A673 (cell line): ENCODE results near the gene SPTBN4. TPM values are rescaled to one million over a fixed set of nuclear protein-coding genes. Genes with fewer than 3 reads are reported as not detected.

Experiments
- BruUV-seq: library from RNA; stranded (reverse); fragments of 400-500 nt; replicated peaks from 2 replicates; lab custom pipeline; 2021; lab: Mats Ljungman, UMichigan
- CTCF ChIA-PET: fragments of 300-600 bp; sonication (Branson Sonifier 250); formaldehyde crosslinking; loops from one replicate; lab custom pipeline; 2022; ENCODE audit warnings: antibody characterized with exemption; lab: Charles Lee
- POLR2A ChIA-PET: fragments of 300-600 bp; sonication (Branson Sonifier 250); formaldehyde crosslinking; loops from one replicate; lab custom pipeline; 2022; ENCODE audit warnings: antibody characterized with exemption; ENCODE audit not compliant: low non-redundant PET; lab: Charles Lee
- DNase-seq: peaks from one replicate; pipeline ENCODE4 v3.0.0-alpha.2; 2015; ENCODE audit warnings: low spot score
- H3K27ac ChIP-seq: fragments of 200-600 bp; sonication (generic); 2 replicates; pipeline ENCODE4 v1.5.1; 2016; ENCODE audit warnings: mixed run types, low read depth, mild to moderate bottlenecking, mixed read lengths, antibody characterized with exemption, low read length; ENCODE audit not compliant: poor library complexity, severe bottlenecking
- H3K27me3 ChIP-seq: fragments of 200-600 bp; sonication (generic); replicated peaks from 2 replicates; pipeline ENCODE4 v1.6.1; 2017; ENCODE audit warnings: mixed run types, low read depth, mild to moderate bottlenecking, mixed read lengths, antibody characterized with exemption, low read length; ENCODE audit not compliant: insufficient read depth, poor library complexity
- H3K36me3 ChIP-seq: fragments of 200-600 bp; sonication (generic); 2 replicates; pipeline ENCODE4 v1.6.1; 2016; ENCODE audit warnings: mixed run types, mild to moderate bottlenecking, mixed read lengths, antibody characterized with exemption, low read length; ENCODE audit not compliant: insufficient read depth, poor library complexity, severe bottlenecking
- H3K4me1 ChIP-seq: fragments of 200-600 bp; sonication (generic); 2 replicates; pipeline ENCODE4 v1.6.1; 2017; ENCODE audit warnings: mixed run types, mild to moderate bottlenecking, mixed read lengths, antibody characterized with exemption, low read length; ENCODE audit not compliant: insufficient read depth, poor library complexity, severe bottlenecking
- H3K4me3 ChIP-seq: fragments of 200-600 bp; sonication (generic); 2 replicates; pipeline ENCODE4 v1.5.1; 2016; ENCODE audit warnings: low read depth, mixed run types, mild to moderate bottlenecking, mixed read lengths, low read length; ENCODE audit not compliant: poor library complexity, severe bottlenecking
- H3K9me3 ChIP-seq: fragments of 200-600 bp; sonication (generic); 2 replicates; pipeline ENCODE4 v1.6.1; 2016; ENCODE audit warnings: mixed run types, low read depth, mild to moderate bottlenecking, mixed read lengths, antibody characterized with exemption, low read length; ENCODE audit not compliant: poor library complexity, severe bottlenecking
- CTCF ChIP-seq: fragments of 300-800, 200-600 bp; sonication (generic); conservative IDR thresholded peaks from 2 replicates; pipeline ENCODE4 v1.5.1; 2017; ENCODE audit warnings: low read depth, mild to moderate bottlenecking, antibody characterized with exemption, low read length, moderate library complexity, mixed read lengths
- EZH2 ChIP-seq: fragments of 200-600 bp; sonication (generic); IDR thresholded peaks from 2 replicates; pipeline ENCODE4 v1.6.1; 2017; ENCODE audit warnings: borderline replicate concordance, low read depth, mild to moderate bottlenecking, mixed read lengths, antibody characterized with exemption, low read length; ENCODE audit not compliant: poor library complexity, severe bottlenecking
- intact Hi-C: fragments of 100-400 bp; cut with micrococcal nuclease; formaldehyde crosslinking; loops from one replicate; pipeline ENCODE4 v1.10.0; 2022; ENCODE audit not compliant: unreplicated experiment
- total RNA-seq: library from RNA; stranded (reverse); gene quantifications from 2 replicates; pipeline ENCODE4 v1.2.3, GENCODE V29; 2021

The SPTBN4 gene
- total RNA-seq, 1 experiment from 2014 or later: 0.43 TPM

DNA sequence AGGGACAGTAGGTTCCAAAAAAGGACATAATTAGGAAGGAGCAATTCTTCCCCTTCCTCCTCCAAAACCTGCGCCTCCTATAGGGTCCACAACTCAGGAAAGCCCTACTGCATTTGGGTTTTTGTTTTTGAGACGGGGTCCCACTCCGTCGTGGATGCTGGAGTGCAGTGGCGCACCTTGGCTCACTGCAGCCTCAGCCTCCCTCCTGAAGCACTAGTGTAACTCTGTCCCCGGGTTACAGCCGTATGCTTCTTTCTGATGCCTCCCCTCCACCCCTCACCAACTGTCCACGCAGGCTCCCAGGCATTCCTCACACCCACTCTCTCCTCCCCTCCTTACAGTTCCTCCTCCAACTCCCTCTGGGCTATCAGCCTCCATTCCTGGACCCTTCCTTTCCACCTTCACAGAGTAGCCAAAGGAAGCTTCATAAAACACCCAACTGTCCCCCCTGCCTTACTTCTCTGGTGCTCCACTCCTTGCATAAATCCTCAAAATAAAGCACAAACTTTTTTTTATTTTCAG lies 20.5 kb upstream of the SPTBN4 start:
- H3K4me3 ChIP-seq: no peak overlapping the region
- DNase-seq: no peak
- CTCF ChIA-PET: no interaction called here
- H3K27me3 ChIP-seq: no peaks in the 10 kb centered on the region
- intact Hi-C loops: no loop called here
- H3K9me3 ChIP-seq: no peaks in the 10 kb centered on the region
- BruUV-seq: no TSS peak
- H3K27ac ChIP-seq: no peak overlapping the region
- no peak for TF ChIP-seq CTCF
- no peak for TF ChIP-seq EZH2
- peaks cover 22% of the 10 kb centered on the region for H3K4me1 ChIP-seq
- POLR2A ChIA-PET: no interaction called here
- peaks cover 11% of the 10 kb centered on the region for H3K36me3 ChIP-seq

DNA sequence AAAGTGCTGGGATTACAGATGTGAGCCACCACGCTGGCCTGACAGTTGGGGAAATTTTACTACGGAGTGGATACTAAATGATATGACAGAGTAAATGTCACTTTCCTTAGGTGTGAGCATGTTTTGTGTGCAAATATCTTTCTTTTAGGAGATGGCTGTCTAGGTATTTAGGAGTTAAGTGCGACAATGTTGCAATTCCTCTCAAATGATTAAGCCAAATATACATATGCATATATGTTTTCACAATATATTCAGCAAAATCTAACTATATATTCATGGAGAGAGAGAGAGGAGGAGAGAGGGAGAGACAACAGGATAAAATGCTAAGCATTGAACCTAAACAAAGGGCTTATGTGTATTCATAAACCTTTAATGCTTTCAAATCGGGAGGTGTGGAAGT lies 17.3 kb upstream of the SPTBN4 start:
- Histone ChIP-seq H3K27me3 (no peaks in the 10 kb centered on the region), H3K4me1 (peaks cover 10% of the 10 kb centered on the region), H3K9me3 (no peaks in the 10 kb centered on the region), H3K36me3 (no peaks in the 10 kb centered on the region), H3K4me3 (no peak overlapping the region), H3K27ac (no peak overlapping the region)
- CTCF ChIA-PET: no interaction called here
- DNase-seq: no peak
- no TSS peak for BruUV-seq
- TF ChIP-seq CTCF: no peak
- no peak for TF ChIP-seq EZH2
- intact Hi-C loops: no loop called here
- POLR2A ChIA-PET: no interaction called here

DNA sequence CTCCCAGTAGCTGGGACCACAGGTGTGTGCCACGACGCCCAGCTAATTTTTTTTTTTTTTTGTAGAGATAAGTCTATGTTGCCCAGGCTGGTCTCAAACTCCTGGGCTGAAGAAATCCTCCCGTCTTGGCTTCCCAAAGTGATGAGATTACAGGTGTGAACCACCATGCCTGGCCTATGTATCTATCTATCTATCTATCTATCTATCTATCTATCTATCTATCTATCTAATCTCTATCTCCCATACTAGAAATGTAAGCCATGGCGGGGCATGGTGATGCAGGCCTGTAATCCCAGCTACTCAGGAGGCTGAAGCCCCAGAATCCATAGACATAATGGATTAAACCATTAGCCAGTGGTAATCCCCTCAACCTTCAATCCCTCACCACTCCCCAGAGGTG lies 16.1 kb upstream of the SPTBN4 start:
- H3K4me3 ChIP-seq: no peak overlapping the region
- TF ChIP-seq CTCF (no peak), EZH2 (no peak)
- peaks cover 1% of the 10 kb centered on the region for H3K4me1 ChIP-seq
- intact Hi-C loops: no loop called here
- no peaks in the 10 kb centered on the region for H3K36me3 ChIP-seq
- H3K27me3 ChIP-seq: no peaks in the 10 kb centered on the region
- DNase-seq: no peak
- H3K9me3 ChIP-seq: no peaks in the 10 kb centered on the region
- ChIA-PET CTCF (no interaction called here), POLR2A (no interaction called here)
- BruUV-seq: no TSS peak
- no peak overlapping the region for H3K27ac ChIP-seq
